ENCODE measurements around the gene C2CD3.

Gene C2CD3, protein sequence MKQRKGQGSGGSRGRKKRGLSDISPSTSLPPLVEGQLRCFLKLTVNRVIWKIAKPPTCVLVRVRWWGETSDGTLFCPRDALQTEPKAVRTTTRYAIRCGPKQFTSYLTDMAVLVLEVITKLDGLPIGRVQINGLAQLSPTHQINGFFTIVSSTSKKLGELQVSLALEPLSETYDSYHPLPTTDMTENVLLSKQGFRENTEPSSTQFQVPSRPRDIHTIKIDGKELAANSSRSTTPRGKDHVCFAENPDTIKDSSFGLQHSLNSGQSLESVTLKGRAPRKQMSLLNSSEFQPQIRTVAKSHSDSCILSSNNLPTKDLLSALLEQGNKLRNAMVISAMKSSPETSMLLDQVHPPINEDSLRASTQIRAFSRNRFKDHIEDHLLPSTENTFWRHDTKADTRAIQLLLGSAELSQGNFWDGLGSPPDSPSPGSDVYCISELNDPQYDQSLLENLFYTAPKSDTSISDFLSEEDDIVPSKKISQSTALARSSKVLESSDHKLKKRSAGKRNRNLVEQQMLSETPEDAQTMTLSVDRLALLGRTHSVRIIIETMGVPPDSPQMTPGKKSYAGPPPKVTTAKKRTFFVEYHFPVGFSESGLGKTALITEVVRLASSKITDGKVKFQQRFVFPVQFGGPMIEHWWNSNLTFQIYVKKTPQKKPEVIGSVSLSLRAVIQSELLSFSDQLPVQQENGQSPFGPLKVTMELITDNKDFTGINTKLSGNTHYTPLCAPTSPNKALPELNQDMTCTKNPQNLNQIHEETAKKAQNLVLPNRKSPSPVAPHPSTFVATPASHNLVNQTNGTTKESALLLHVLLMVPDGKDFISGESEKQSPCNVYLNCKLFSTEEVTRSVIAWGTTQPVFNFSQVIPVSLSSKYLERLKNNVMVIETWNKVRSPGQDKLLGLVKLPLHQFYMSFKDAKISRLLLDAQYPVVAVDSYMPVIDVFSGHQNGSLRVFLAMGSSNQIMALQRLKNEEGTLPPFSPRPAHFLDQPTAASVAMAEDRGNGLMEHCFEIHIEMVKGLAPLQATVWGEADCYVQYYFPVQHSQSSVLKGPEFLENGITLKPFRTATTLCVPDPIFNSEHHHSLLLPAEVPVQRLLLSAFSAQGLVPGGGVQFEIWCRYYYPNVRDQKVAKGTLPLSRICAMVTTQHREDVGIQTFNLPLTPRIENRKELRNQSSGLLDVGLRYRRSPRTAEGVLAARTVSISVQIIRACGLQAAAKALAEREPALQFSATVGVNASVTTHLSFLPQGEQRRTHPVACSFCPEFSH (N-terminal part only)

DNA sequence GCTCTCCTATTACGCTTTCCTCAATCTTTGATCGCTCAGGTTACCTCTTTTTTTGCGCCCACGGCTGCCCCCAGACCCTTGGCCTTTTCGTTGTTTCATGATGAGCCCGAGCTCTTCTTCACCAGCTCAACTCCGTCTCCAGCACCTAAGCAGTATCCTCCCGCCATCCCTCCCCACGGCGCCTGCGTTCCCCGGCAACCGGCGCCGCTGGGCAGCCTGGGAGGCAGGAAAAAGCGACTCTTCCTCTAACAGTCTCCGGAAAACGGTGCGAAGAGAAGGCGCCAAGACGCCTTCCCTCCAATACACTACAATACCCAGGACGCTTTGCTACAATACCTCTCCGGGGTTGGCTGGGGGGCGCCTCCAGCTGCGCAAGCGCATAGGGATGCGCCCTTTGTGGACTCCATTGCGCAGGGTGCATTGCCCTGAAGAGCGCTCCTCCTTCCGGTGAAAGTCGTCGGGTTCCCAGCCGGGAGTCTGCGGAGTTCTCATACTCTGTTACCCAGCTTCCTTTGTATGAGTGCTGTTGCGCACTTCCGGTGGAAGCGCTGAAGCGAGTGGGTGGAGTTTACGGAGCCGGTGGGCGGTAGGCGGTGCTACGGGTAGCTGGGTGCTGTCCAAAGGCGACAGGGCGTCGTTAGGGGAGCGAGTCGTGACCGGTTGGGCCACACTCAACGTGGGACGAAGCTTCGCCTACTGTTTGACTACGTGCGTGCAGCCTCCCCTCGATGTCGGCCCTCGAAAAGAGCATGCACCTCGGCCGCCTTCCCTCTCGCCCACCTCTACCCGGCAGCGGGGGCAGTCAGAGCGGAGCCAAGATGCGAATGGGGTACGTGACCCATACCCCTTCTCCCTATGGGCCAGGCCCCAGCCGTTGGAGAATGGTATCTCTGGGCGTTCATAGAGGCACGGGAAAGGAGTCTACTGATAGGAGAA lies at the start of gene C2CD3, which contains the start of gene PPME1:
Gene C2CD3, minus strand, starts transcription at position 309 of the 936 bp plus-strand sequence. Its CDS starts 210 bp downstream, at position 99.
Gene PPME1, plus strand, starts transcription at position 596 of the 936 bp plus-strand sequence. Its CDS starts 133 bp downstream, at position 729.
- intact Hi-C loops (cut with DNase I) = loop anchor here (5.0 kb wide), 1 partner anchor 189 kb away; the partner anchor contains the start of gene UCP2
- peak; percentile 97 to 100 (median 98) for DNase-seq

DNA sequence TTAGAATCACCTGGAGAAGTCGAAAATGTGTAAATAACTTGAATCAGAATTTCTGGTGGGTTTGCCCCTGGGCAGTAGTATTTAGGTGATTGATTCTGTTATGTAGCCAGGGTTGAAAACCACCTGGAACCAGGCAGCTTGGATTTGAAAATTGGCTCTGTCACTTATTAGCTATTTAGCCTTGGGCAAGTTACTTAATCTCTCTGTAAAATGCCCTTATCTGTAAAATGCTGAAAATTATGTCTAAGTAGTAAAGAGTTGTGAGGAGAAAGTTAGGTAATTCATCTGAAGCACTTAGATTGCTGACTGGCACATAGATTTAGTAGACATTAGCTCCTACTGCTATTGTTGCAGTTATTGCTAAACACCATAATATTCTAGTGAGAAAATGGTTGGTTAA lies 49.6 kb upstream of the C2CD3 start:
- intact Hi-C loops (cut with DNase I) = no loop called here
- DNase-seq = no peak

DNA sequence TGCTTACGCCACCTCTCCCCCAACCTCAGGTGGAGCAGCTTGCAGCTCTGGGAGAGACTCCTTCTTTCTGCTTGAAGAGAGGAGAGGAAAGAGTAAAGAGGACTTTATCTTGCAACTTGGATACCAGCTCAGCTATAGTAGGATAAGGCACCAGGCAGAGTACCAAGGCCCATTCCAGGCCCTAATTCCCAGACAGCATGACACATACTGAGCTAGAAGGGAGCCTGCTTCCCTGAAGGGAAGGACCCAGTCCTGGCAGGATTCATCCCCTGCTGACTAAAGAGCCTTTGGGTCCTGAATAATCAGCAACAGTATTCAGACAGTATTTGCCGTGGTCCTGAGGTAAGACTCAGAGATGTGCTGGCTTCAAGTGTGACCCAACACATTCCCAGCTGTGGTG lies 41.7 kb upstream of the C2CD3 start:
- intact Hi-C loops (cut with DNase I) = no loop called here
- DNase-seq = no peak

DNA sequence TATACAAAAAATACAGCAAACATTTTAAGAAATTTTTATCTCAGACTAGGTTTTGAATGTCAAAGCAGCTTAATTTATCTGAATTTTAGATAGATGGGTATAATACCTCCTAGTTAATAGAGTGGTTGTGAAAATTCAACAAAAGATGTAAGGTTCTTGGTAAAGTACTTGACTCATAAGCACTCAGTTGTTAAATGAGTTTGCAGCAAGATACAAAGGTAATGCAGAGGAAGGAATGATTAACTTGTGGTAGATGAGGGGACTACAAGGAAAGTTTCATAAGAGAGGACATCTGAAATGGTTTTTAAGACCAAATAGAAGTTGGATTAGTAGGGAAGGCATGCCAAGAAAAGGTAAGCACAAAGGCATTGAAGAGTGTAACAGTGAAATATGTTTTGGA lies 37.7 kb upstream of the C2CD3 start:
- no peak for DNase-seq
- intact Hi-C loops (cut with DNase I) = no loop called here

DNA sequence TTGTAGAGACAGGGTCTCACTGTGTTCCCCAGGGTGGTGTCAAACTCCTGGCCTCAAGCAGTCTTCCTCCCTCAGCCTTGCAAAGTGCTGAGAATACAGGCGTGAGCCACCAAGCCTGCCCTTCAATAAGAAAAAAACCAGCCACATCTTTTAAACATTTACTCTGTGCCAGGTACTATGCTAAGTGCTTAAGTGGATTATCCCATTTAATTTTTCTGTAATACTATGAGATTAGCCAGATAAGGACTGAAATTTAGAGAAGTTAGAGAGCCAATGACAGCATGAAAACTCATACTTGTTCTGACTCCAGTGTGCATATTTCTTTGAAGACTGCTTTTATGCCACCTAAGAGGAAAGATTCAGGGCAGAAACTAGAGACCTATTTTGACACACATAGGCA lies 35.9 kb upstream of the C2CD3 start:
- DNase-seq = no peak
- intact Hi-C loops (cut with DNase I) = no loop called here

DNA sequence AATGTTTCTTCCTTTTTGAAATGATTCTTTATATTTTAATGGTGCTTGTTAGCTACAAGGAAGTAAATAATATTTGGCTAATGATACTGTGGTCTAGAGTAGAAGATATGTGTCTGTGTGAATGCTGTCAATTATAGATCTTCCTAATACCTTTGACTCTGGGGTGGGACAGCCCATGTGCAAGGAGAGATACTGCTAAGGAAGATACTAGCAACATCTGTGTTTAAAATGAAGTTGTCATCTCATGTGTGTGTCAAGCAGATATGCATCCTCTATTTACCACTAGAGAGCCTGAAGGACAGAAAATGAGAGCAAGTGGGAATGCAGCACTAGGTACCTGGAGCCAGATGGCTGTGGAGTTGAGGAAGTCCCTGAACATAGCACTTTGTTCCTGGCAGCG lies 34.4 kb upstream of the C2CD3 start:
- DNase-seq = no peak
- intact Hi-C loops (cut with DNase I) = no loop called here

DNA sequence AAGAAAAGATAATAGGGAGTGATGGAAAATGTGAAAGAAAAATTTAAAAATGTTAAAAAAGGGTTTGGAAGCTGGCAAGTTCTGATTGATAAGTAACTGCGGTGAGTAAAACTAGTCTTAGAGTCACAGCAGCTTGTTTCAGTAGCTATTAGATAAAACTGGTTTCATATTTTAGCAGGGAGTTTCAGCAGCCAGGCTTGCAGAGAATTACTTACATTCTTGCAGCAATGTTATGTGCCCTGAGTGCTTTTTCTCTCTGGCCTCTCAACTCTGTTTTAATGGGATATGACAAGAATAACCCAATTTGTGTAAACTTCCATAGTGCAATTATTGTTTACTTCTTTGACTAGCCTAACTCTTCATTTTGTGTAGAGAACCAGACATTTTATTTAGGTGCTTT lies 33.9 kb upstream of the C2CD3 start:
- intact Hi-C loops (cut with DNase I) = no loop called here
- no peak for DNase-seq

DNA sequence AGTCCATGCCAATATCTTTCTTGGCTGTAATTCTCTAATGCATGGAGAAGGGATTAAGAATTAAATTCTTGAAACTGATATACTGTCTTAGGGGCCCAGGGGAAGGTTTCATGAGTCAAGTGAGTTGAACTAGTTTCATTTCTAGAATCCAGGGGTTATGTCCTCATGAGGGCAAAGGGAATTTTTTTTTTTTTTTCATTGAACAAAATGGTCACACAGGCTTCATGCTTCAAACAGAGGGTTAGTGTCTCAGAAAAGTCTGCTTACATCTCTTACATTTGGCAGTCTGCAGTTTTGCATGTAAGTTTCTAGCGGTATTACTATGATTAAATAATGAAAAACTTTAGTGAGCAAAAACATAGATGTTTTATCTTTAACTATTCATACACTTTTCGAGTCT lies 33.2 kb upstream of the C2CD3 start:
- intact Hi-C loops (cut with DNase I) = no loop called here
- DNase-seq = no peak

DNA sequence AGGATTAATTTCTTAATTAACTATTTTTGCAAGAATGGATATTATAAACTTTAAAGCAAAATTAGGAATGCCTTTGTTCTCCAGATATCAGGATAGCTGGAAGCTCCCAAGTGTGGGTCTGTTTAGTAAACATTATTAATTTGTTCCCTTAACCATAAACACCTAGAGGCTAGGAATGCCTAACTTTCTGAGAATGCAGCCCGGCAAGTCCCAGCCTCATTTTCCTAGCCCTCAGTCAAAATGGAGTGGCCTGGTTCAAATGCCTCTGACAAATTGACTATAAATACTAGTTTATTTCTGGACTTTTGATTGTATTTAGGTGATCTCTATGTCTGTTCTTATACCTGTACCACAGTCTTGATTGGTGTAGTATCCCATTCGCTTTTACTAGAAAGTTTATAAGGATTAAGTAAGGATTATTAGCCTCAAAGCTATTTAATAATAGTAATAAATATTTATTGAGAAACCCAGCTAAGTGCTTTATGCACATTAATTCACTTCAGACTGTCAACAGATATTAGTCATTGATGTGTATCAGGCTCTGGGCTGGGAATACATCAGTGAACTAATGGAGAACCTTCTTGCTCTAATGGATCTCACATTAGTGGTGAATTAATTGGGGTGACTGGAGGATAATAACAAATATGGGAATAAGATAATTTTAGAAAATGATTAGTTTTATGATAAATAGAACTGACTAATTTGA lies 26.1 kb upstream of the C2CD3 start:
- intact Hi-C loops (cut with DNase I) = no loop called here
- no peak for DNase-seq

DNA sequence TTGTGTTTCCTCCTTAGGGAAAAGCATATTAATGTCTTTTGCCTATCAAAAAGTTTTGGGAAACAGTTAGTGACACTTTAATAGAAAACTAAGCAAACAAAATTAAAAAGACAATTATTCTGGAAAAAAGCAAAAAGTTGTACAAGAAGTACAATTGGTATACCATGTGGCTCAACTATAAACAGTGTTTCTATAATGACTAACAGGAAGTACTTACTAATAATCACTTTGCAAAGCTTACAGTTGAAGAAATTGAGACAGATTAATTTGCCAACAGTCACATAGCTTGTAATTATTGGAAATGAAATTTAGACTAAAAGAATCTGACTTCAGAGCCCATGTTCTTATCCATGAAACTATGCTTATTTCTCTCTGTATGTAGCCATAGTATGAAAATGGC lies 25.0 kb upstream of the C2CD3 start:
- intact Hi-C loops (cut with DNase I) = no loop called here
- no peak for DNase-seq

DNA sequence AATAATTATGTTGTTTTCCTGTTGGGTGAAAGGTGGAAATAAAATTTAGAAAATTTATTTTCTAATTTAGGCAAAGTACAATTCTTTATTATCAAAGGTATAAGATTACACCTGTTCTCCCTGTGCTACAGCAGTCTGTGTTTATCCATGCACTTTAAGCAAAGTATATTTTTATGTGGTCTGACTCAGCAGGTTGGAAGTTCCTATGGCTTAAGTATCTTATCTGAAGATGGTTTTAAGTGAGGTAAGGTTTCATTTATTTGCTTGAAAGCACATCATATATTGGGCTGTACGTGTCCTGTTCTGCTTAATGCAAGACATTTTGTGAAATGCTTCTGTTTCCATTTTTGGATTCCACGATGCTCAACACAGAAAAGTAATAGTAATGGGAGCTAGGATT lies 14.9 kb upstream of the C2CD3 start:
- intact Hi-C loops (cut with DNase I) = no loop called here
- DNase-seq = no peak

DNA sequence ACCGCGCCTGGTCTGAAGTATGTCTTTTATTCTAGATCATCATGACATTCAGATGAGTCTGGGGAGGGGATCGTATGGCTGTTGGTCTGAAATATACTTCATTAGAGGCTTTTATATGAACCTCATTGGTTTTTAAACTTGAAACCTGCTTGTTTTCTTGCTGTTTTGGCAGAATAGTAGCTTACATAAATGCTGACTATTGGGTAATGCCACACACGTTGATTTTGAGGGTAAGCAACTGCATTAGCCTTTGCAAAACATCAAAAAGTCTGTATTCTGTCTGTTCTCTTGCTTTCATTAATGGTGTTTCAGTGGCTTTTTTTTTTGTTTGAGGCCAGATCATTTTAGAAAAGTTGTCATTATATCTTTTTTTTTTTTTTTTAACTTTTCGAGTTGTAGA lies 14.5 kb upstream of the C2CD3 start:
- no peak for DNase-seq
- intact Hi-C loops (cut with DNase I) = no loop called here

DNA sequence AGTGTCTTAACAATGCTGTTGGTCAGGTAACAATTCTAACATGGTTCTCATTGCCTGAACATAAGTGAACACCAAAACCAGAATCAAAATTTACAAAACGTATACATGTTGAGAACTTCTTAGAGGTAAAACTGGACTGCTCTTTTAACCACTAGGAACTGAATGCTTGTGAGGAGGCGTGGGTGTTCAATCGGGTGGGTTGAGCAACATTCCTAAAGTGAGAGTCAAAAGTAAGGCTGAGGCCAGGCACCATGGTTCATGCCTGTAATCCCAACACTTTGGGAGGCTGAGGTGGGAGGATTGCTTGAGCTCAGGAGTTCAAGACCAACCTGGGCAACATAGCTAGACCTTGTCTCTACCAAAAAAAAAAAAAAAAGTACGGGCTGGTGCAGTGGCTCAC lies 11.8 kb upstream of the C2CD3 start:
- no peak for DNase-seq
- intact Hi-C loops (cut with DNase I) = no loop called here

DNA sequence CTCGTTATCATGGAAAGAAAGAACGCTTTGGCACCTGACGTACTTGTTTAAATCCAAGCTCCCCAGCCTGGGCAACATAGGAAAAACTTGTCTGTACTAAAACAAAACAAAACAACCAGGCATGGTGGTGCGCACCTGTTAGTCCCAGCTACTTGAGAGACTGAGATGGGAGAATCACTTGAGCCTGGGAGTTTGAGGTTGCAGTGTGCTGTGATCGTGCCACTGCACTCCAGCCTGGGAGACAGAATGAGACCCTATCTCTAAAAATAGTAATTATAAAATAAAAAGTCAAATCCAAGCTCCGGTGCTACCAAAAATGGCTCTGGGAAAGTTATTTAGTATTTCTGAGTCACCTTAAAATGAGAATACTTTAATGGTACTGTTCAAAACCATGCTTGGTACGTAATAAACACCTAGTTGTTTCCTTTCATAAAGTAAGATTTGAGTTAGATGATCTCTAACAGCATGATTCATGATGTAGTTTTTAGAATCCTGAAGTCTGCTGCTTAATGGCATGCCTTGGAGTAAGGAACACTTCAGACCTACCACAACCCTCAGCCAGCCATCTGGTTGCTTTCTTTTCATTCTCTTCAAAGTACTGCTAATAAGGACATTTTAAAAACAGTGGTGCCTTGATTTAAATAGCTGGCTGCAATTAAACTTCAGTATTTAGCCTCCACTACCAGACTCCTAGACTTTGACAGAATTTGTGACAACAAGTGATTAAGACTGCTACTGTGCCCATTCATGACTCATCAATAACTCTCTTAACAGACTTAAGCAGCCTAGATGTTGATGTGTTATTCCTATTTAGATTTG lies 8.6 kb upstream of the C2CD3 start:
- intact Hi-C loops (cut with DNase I) = no loop called here
- no peak for DNase-seq

DNA sequence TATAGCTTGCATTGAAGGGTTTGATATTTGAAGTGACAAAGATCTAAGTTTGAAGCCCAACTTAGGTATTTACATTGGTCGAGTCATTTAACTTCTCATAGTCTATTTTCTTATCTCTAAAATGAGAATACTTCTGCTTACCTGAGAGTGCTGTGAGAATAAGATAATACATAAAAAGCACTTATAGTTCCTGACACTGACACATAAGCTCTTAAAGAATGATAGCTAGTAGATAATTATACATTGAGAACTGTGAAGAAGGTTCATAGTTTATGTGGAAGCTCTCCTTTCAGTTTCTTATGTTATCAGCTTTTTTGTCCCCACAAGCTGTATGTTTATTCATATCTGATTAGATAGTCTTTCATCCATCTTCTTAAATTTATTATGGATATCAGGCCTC lies 5.1 kb upstream of the C2CD3 start:
- no peak for DNase-seq
- intact Hi-C loops (cut with DNase I) = no loop called here

DNA sequence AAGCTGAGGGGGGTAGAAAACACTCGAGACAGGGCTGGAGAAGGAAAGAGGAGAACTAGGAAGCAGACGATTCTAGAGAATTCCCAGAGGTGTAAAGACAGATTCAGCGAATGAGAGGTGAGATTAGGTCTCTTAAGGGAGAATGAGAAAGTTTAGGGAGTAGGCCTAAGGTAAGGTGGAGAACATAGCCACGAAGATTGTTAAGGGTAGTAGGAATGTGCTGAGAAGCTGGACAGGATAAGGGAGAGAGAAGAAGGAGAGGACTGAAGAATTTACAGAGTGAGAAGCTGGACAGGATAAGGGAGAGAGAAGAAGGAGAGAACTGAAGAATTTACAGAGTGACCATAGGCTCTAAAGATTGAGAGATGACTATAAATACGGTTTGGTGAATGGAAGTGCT lies 1.2 kb upstream of the C2CD3 start:
- no peak for DNase-seq
- intact Hi-C loops (cut with DNase I) = loop anchor here (5.0 kb wide), 1 partner anchor 190 kb away; the partner anchor contains the start of gene UCP2

DNA sequence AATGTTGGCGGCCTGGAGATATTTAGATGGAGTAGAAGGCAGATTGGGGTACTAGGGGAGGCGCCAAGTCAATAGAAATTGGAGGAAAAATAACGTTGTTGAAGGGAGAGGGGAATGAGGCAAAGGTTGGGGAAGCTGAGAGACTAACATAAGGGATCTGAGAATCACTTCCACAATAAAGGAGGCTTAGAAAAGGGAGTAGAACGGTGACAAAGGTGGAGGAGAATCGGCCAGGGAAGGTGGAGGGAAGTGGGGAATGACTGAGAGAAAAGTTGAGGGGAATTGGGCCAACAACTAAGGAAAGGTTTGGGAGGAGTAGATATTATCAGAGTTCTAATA lies 797 bp upstream of the C2CD3 start:
- DNase-seq = no peak
- intact Hi-C loops (cut with DNase I) = loop anchor here (5.0 kb wide), 1 partner anchor 189 kb away; the partner anchor contains the start of gene UCP2
